HG03469 (cell line): ENCODE results near the gene SPSB4.

Experiments
- ATAC-seq: cut with Tn5 transposase; IDR thresholded peaks from one replicate; pipeline ENCODE4 v1.9.1; 2021; ENCODE audit warnings: mild to moderate bottlenecking, moderate library complexity, moderate number of reproducible peaks; ENCODE audit not compliant: unreplicated experiment

SPSB4 gene

GRCh38 chr3:141093397-141093796, 42.2 kb downstream of the SPSB4 start:
- no peak for ATAC-seq

GRCh38 chr3:141093971-141094684, 43.0 kb downstream of the SPSB4 start:
- ATAC-seq = no peak

DNA sequence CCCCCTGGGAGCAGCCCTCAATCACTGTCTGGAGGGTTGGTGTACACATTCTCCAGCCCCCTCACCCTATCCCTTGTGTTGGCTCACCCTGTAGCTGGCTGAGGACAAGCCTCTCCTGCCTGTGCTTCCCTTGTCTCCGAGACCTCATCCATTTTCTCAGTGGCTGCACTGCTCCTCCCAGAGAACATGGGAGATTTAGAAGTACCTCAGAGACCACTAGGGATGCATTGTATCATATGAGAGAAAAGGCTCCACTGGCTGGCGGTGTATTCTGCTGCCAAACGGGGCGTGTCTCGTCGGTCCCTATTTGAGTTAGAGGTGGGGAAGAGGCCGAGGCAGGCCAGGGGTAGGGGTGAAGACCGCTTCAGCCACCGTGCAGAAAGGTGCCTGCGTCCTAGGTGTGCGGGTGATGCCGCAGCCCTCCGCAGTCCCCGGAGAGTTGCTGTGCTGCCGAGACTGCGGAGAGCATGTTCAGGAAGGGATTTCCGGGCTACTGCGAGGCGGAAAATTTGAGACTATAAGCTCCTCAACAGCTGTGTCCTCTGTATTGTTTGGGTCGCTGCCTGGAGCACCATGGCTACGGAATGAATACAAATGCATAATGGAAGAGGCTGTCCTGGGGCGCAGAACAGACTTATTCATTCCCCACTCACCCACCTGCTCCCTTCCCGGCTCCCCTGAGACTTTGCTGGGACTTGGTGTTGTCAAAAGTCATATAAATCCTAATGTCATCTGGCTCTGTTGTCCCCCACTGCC, 43.8 kb downstream of the SPSB4 start:
- no peak for ATAC-seq

DNA sequence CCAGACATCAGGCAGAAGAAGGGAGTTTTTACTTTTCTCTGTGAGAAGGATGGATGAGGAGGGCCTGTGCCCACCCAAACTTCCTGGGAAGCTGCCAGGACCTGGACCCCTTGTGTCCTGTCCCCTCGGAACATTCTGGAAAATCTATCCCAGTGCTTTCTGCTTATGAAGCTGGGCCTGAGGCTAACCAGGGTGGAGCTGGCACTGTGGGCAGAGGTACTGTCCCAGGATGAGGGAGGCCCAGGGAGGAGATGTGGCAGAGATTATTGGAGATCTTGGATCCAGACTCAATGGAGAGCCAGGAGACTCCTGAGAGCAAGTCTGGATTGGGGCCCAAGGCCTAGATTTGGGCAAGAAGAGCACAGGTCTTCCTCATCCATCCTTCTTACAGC, 44.4 kb downstream of the SPSB4 start:
- no peak for ATAC-seq

DNA sequence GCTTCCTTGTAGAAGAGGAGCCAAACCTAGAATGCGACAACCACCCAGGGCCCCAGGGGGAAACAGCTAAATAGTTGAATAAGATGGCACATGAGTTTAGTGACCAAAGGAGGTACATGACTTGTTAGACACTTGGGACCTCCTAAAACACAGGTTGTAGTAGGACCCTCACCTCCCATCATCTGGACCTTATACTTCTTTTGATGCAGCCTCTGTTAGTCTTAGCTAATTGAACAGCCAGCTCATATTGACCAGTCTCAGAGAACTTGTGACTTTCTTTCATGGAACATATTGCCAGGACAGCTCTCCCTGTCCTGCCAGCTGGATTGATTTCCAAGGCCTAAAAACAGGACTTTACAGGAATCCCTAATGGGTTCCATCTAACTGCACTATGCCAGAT, 45.0 kb downstream of the SPSB4 start:
- no peak for ATAC-seq

GRCh38 chr3:141096981-141097380, 45.8 kb downstream of the SPSB4 start:
- no peak for ATAC-seq

DNA sequence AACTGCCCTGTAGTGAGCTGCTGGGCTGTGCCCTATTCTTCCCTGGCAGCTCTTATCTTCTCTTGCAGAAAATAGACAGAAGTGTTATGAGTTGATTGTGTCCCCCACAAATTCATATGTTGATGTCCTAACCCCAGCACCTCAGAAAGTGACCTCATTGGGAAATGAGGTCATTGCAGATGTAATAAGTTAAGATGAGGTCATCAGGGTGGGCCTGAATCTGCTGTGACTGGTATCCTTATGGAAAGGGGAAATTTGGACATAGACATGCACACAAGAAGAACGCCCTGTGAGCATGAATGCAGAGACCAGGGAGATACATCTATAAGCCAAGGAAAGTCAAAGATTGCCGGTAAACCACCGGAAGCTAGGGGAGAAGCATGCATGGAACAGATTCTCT, 49.0 kb downstream of the SPSB4 start:
- ATAC-seq = no peak

DNA sequence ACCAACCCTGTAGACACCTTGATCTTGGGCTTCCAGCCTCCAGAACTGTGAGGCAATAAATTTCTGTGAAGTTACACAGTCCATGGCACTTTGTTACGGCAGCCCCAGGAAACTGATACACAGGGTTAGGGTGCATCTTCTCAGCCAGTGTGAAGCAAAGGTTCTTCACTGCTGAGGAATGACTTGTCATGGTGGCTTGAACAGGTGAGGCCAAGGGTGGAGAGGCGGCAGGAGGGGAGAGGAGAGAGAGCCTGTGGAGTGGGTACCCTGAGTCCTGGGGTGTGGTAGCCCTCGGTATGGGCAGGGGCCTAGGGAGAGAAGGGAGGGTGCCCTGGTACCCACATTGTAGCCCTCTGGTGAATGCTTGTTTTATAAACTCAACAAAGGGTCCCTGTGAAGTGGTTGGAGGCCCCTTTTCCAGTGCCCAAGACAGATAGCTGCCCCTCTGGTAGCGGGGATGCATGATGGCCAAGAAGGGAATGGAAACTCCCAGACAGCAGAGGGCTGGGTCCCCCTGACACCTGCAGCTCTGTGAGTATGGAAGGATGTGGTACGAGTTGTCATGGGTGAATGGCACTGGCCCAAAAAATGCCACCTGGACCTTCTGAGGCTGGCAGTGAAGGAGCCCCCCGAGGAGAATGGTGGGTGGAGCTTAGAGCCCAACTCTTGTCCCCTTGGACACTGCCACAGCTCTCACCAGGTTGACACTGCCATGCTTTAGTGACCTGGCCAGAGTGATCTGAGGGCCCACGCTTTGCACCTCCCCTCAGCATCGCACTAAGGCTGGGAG, 49.6 kb downstream of the SPSB4 start:
- ATAC-seq = no peak

DNA sequence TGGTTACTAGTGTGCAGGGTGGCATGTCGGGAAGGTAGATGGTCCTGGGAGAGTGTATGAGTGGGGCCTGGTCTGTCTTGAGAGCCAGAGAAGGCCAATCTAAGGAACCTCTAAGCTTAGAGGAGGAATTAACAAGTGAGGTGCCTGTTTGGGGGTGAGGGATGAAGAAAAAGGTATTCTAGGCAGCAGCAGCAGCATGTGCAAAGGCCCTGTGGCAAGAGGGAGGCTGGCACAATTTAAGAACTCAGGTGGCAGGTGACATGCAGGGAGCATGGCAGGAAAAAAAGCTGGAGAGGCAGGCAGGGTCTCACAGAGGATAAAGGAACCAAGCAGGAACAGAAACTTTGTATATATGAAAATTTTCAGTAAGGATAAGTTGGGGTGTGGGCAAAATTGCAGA, 51.2 kb downstream of the SPSB4 start:
- no peak for ATAC-seq

- ATAC-seq = no peak
These were observed 51.9 kb downstream of the SPSB4 start for GRCh38 chr3:141103067-141103466.

GRCh38 chr3:141103503-141103902, 52.4 kb downstream of the SPSB4 start:
- ATAC-seq = no peak

DNA sequence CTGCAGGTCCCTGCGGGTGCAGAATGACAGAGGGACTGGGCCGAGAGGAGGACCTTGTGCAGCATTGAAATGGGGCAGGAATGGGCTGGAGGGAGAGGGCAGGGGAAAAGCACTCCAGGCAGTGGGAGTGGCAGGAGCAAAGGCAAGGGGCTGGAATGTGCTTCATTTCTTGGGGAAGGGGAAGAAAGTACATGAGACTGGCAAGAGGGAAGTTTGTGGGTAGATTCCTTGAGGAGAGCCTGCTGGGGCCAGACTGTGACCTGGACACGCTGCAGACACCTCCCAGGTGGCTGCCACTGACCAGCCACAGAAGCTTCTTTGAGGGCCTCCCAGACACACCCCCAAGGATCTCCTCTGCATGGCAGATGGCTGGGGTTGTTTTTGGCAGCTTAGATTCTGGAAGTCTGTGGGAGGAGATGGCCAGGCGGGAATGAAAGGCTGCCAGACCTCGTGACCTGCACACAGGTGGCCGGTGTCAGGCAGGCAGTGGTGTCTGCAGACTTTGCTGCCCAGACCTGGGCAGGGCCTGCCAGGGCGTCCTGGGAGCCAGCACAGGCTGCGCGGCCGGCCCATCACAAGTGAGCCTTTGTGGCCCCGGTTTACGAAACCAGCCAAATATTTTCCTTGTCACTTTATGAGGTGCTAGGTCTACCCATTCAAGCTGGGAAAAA, 53.1 kb downstream of the SPSB4 start:
- no peak for ATAC-seq

GRCh38 chr3:141105828-141106628, 54.9 kb downstream of the SPSB4 start:
- no peak for ATAC-seq

GRCh38 chr3:141106842-141107241, 55.7 kb downstream of the SPSB4 start:
- ATAC-seq = no peak

DNA sequence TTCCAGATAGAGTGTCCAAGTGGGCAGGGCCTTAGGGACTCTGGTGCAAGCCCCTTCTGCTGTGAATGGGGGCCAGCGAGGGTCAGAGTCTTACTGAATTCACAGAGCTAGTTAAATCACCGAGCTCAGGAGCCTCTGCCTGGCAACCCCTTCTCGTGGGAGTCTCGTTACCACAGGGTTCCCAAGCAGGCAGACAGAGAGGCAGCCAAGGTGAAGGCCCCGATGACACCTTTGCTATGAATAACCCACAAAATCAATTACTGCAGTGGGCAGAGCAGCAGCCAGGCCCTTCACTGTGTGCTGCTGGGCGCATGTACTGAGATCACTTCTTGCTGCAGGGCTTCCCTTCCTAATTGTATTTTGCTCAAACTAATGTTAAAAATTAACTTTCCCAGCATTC, 56.9 kb downstream of the SPSB4 start:
- ATAC-seq = no peak

GRCh38 chr3:141109751-141110150, 58.6 kb downstream of the SPSB4 start:
- ATAC-seq = no peak

DNA sequence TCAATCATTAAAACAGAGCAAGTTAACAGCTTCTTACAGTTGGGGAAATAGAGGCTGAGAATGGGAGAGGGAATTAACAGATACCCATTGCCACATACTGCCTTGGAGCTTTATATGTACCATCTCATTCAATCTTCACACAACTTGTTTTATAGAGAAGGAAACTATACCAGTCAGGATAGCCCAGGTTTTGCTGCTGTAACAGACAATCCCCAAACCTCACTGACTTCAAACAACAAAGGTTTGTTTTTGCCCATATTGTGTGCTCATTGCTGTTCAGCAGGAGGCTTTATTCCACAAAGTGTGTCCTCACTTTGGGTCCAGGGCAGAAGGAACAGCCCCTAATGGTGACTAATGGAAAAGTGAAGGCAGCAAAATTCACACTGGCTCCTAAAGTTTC, 59.2 kb downstream of the SPSB4 start:
- ATAC-seq = no peak

- no peak for ATAC-seq
These were observed 60.4 kb downstream of the SPSB4 start for GRCh38 chr3:141111364-141112155.

- no peak for ATAC-seq
These were observed 61.6 kb downstream of the SPSB4 start for GRCh38 chr3:141112686-141113297.
